Measurements from ENCODE around the gene WNK2.

WNK2 gene

GRCh38 chr9:93218671-93219420 lies 34.9 kb downstream of the WNK2 start:
- DNase-seq (ENCODE audit: low read depth in 2 of 2) = no peak

- DNase-seq (ENCODE audit: low read depth in 2 of 2) = no peak
These were observed 35.8 kb downstream of the WNK2 start for GRCh38 chr9:93219692-93220091.

GRCh38 chr9:93220627-93221026 lies 36.7 kb downstream of the WNK2 start:
- no peak for DNase-seq (ENCODE audit: low read depth in 2 of 2)

GRCh38 chr9:93221044-93221443 lies 37.1 kb downstream of the WNK2 start:
- DNase-seq (ENCODE audit: low read depth in 2 of 2) = no peak

- DNase-seq (ENCODE audit: low read depth in 2 of 2) = no peak
These were observed 38.9 kb downstream of the WNK2 start for GRCh38 chr9:93222890-93223259.

GRCh38 chr9:93223260-93224180 lies 39.6 kb downstream of the WNK2 start:
- no peak for DNase-seq (ENCODE audit: low read depth in 2 of 2)

GRCh38 chr9:93224591-93224990 lies 40.7 kb downstream of the WNK2 start:
- no peak for DNase-seq (ENCODE audit: low read depth in 2 of 2)

GRCh38 chr9:93225417-93225816 lies 41.5 kb downstream of the WNK2 start:
- no peak for DNase-seq (ENCODE audit: low read depth in 2 of 2)

GRCh38 chr9:93225892-93226291 lies 42.0 kb downstream of the WNK2 start:
- DNase-seq (ENCODE audit: low read depth in 2 of 2) = no peak

GRCh38 chr9:93226819-93227218 lies 42.9 kb downstream of the WNK2 start:
- DNase-seq (ENCODE audit: low read depth in 2 of 2) = no peak

- no peak for DNase-seq (ENCODE audit: low read depth in 2 of 2)
These were observed 44.1 kb downstream of the WNK2 start for GRCh38 chr9:93228030-93228429.

- no peak for DNase-seq (ENCODE audit: low read depth in 2 of 2)
These were observed 44.5 kb downstream of the WNK2 start for GRCh38 chr9:93228453-93228852.

- DNase-seq (ENCODE audit: low read depth in 2 of 2) = no peak
These were observed 45.7 kb downstream of the WNK2 start for GRCh38 chr9:93229636-93230035.

GRCh38 chr9:93230185-93230584 lies 46.2 kb downstream of the WNK2 start:
- no peak for DNase-seq (ENCODE audit: low read depth in 2 of 2)

GRCh38 chr9:93230601-93231000 lies 46.7 kb downstream of the WNK2 start:
- no peak for DNase-seq (ENCODE audit: low read depth in 2 of 2)

GRCh38 chr9:93231121-93231694 lies 47.3 kb downstream of the WNK2 start:
- DNase-seq (ENCODE audit: low read depth in 2 of 2) = no peak

- no peak for DNase-seq (ENCODE audit: low read depth in 2 of 2)
These were observed 47.8 kb downstream of the WNK2 start for GRCh38 chr9:93231716-93232115.

GRCh38 chr9:93232388-93232960 lies 48.5 kb downstream of the WNK2 start:
- no peak for DNase-seq (ENCODE audit: low read depth in 2 of 2)

- DNase-seq (ENCODE audit: low read depth in 2 of 2) = no peak
These were observed 49.1 kb downstream of the WNK2 start for GRCh38 chr9:93233033-93233432.

GRCh38 chr9:93234600-93234999 lies 50.7 kb downstream of the WNK2 start:
- no peak for DNase-seq (ENCODE audit: low read depth in 2 of 2)

GRCh38 chr9:93235300-93235960 lies 51.5 kb downstream of the WNK2 start:
- no peak for DNase-seq (ENCODE audit: low read depth in 2 of 2)

Data from stimulated activated CD4-positive, alpha-beta T cell treated with anti-CD3 and anti-CD28 coated beads, Interleukin-1b, Interleukin-23, amount 100 ng/mL, for 4 hours (primary cell).